ENCODE results near the gene RBMS3.
A peak's percentile ranks its signal among the peaks of the same experiment; 100 is the strongest.
"Not testable (repeated sequence)": the region's sequence is repeated elsewhere in the genome, so short reads cannot be mapped to it uniquely, and the experiment has no call there.

RBMS3 gene

GRCh38 chr3:29991198-29991597, 710.3 kb downstream of the RBMS3 start:
- DNase-seq = no peak

- no peak for DNase-seq
Observed at GRCh38 chr3:30002797-30003196, 721.9 kb downstream of the RBMS3 start.

- no peak for DNase-seq
Observed at GRCh38 chr3:30003741-30004140, 722.9 kb downstream of the RBMS3 start.

GRCh38 chr3:30004481-30004880, 723.6 kb downstream of the RBMS3 start:
- no peak for DNase-seq

GRCh38 chr3:30006111-30006510, 725.2 kb downstream of the RBMS3 start:
- no peak for DNase-seq

GRCh38 chr3:30007668-30008067, 726.8 kb downstream of the RBMS3 start:
- DNase-seq = no peak

- DNase-seq = no peak
Observed at GRCh38 chr3:30011237-30011803, 730.4 kb downstream of the RBMS3 start.

GRCh38 chr3:30012941-30013543, 732.2 kb downstream of the RBMS3 start:
- peak; percentile 24 to 76 for DNase-seq

GRCh38 chr3:30017901-30018300, 737.0 kb downstream of the RBMS3 start:
- no peak for DNase-seq

- no peak for DNase-seq
Observed at GRCh38 chr3:30020380-30020779, 739.5 kb downstream of the RBMS3 start.

- DNase-seq = no peak
Observed at GRCh38 chr3:30024466-30024865, 743.6 kb downstream of the RBMS3 start.

GRCh38 chr3:30026851-30027250, 746.0 kb downstream of the RBMS3 start:
- DNase-seq = no peak

- DNase-seq = no peak
Observed at GRCh38 chr3:30034246-30034991, 753.5 kb downstream of the RBMS3 start.

- DNase-seq = no peak
Observed at GRCh38 chr3:30035935-30036567, 755.2 kb downstream of the RBMS3 start.

- DNase-seq = no peak
Observed at GRCh38 chr3:30040126-30040525, 759.3 kb downstream of the RBMS3 start.

GRCh38 chr3:30041481-30041880, 760.6 kb downstream of the RBMS3 start:
- not testable (repeated sequence) for DNase-seq

GRCh38 chr3:30042274-30042859, 761.5 kb downstream of the RBMS3 start:
- peak; percentile 17 to 76 for DNase-seq

- no peak for DNase-seq
Observed at GRCh38 chr3:30042916-30043555, 762.2 kb downstream of the RBMS3 start.

- no peak for DNase-seq
Observed at GRCh38 chr3:30044515-30044914, 763.6 kb downstream of the RBMS3 start.

GRCh38 chr3:30048431-30048830, 767.6 kb downstream of the RBMS3 start:
- DNase-seq = no peak

- not testable (repeated sequence) for DNase-seq
Observed at GRCh38 chr3:30050116-30050515, 769.2 kb downstream of the RBMS3 start.

- DNase-seq = no peak
Observed at GRCh38 chr3:30059240-30059639, 778.4 kb downstream of the RBMS3 start.
